K562 (cell line): ENCODE measurements around the gene NRM. TPM values are rescaled to one million over a fixed set of nuclear protein-coding genes. Genes with fewer than 3 reads are reported as not detected.
A peak's percentile ranks its signal among the peaks of the same experiment; 100 is the strongest.

ENCODE experiments used
- BCLAF1 ChIP-seq, 2 experiments: fragments of 450-650 bp in 1 of 2; IDR thresholded peaks; 2 replicates each; pipeline ENCODE4 v1.6.1; 2011 to 2017; ENCODE audit warnings: low read depth in 2 of 2, antibody characterized with exemption in 1 of 2, borderline replicate concordance in 1 of 2, low read length in 1 of 2, mild to moderate bottlenecking in 1 of 2, mixed read lengths in 1 of 2; ENCODE audit not compliant: control insufficient read depth in 1 of 2
- CCAR2 ChIP-seq: fragments of 200-400 bp; formaldehyde crosslinking; IDR thresholded peaks from 2 replicates; pipeline ENCODE4 v1.6.1; 2017; ENCODE audit warnings: mild to moderate bottlenecking, low read depth, low read length
- CCNT2 ChIP-seq: IDR thresholded peaks from 2 replicates; pipeline ENCODE4 v1.6.1; 2011; ENCODE audit warnings: borderline replicate concordance, low read depth, mild to moderate bottlenecking, moderate library complexity, mixed read lengths, low read length; ENCODE audit not compliant: insufficient read length; ENCODE audit errors: extremely low read depth
- CXXC5 ChIP-seq: fragments of 250-450 bp; sonication (Bioruptor Pico); IDR thresholded peaks from 2 replicates; pipeline ENCODE4 v1.8.0; 2022; ENCODE audit warnings: inconsistent platforms, mild to moderate bottlenecking, moderate library complexity
- HDGF ChIP-seq: fragments of 450-650 bp; IDR thresholded peaks from 2 replicates; pipeline ENCODE4 v1.6.1; 2016
- HLTF ChIP-seq: fragments of 450-650 bp; IDR thresholded peaks from 2 replicates; pipeline ENCODE4 v1.6.1; 2016
- MAZ ChIP-seq, 2 experiments: fragments of 450-650 bp in 1 of 2; sonication (generic) in 1 of 2; formaldehyde crosslinking; IDR thresholded peaks in 1 of 2; conservative IDR thresholded peaks in 1 of 2; 2 replicates each; pipeline versions ENCODE4 v1.4.0 to v1.5.0; 2020; ENCODE audit warnings: mild to moderate bottlenecking in 1 of 2, missing genetic modification reagents in 1 of 2
- MLLT1 ChIP-seq, 2 experiments: fragments of 450-650 bp; IDR thresholded peaks; 2 replicates each; pipeline ENCODE4 v1.6.1; 2016
- PATZ1 ChIP-seq: fragments of 250-450 bp; sonication (Bioruptor Pico); IDR thresholded peaks from 2 replicates; pipeline ENCODE4 v1.5.0; 2020; ENCODE audit warnings: mild to moderate bottlenecking, borderline replicate concordance
- PHB ChIP-seq: fragments of 250-450 bp; sonication (Bioruptor Pico); IDR thresholded peaks from 2 replicates; pipeline ENCODE4 v1.5.0; 2021
- PHF21A ChIP-seq: fragments of 450-650 bp; IDR thresholded peaks from 2 replicates; pipeline ENCODE4 v1.6.1; 2017; ENCODE audit warnings: low read depth, borderline replicate concordance
- PKNOX1 ChIP-seq: fragments of 450-650 bp; IDR thresholded peaks from 2 replicates; pipeline ENCODE4 v1.6.1; 2016
- PML ChIP-seq: IDR thresholded peaks from 2 replicates; pipeline ENCODE4 v1.6.1; 2012; ENCODE audit warnings: low read length, inconsistent platforms
- POLR2G ChIP-seq: fragments of 200-400 bp; formaldehyde crosslinking; IDR thresholded peaks from 2 replicates; pipeline ENCODE4 v1.6.1; 2017; ENCODE audit warnings: low read depth, mild to moderate bottlenecking, antibody characterized with exemption, low read length, moderate library complexity
- RNF2 ChIP-seq: sonication (generic); IDR thresholded peaks from 2 replicates; pipeline ENCODE4 v1.6.1; 2016
- SIN3A ChIP-seq, 2 experiments: fragments of 150-350 bp in 1 of 2; IDR thresholded peaks; 2 replicates each; pipeline ENCODE4 v1.6.1; 2011 to 2016; ENCODE audit warnings: borderline replicate concordance in 2 of 2, low read depth in 2 of 2, low read length in 2 of 2, mild to moderate bottlenecking in 2 of 2, moderate library complexity in 2 of 2; ENCODE audit not compliant: control insufficient read depth in 1 of 2
- TFAP4 ChIP-seq: sonication (generic); formaldehyde crosslinking; IDR thresholded peaks from 2 replicates; pipeline ENCODE4 v1.8.0; 2022; ENCODE audit warnings: missing genetic modification reagents, mild to moderate bottlenecking, moderate library complexity, borderline replicate concordance
- ZKSCAN1 ChIP-seq: fragments of 150-350 bp; IDR thresholded peaks from 2 replicates; pipeline ENCODE4 v1.6.1; 2016; ENCODE audit warnings: low read depth, low read length
- ZNF354B ChIP-seq: fragments of 250-450 bp; sonication (Bioruptor Pico); IDR thresholded peaks from 2 replicates; pipeline ENCODE4 v1.4.0; 2020
- ZNF583 ChIP-seq: fragments of 250-450 bp; sonication (Bioruptor Pico); IDR thresholded peaks from 2 replicates; pipeline ENCODE4 v1.4.0; 2020
- ZNF589 ChIP-seq: fragments of 200-800 bp; sonication (Bioruptor generic); IDR thresholded peaks from 2 replicates; pipeline ENCODE4 v1.6.1; 2016; ENCODE audit warnings: low read depth, missing genetic modification characterization, missing compliant biosample characterization
- ZZZ3 ChIP-seq: fragments of 450-650 bp; IDR thresholded peaks from 2 replicates; pipeline ENCODE4 v1.6.1; 2016; ENCODE audit warnings: antibody characterized with exemption, mild to moderate bottlenecking, moderate library complexity
- polyA plus RNA-seq, 8 experiments: library from polyadenylated mRNA; depleted of rRNA in 4 of 8; stranded (reverse) in 5 of 8; unstranded in 3 of 8; fragments of >200 nt; fragmentation: Nextera tagmentation in 2 of 8; fragmentation: Illumina TruSeq in 1 of 8; extraction: Ambion mirVana in 2 of 8; extraction: Trizol in 1 of 8; gene quantifications; 2 replicates each; pipeline versions ENCODE4 v1.2.1 to v1.2.3, GENCODE V29; 2011 to 2014; ENCODE audit warnings: inconsistent platforms in 1 of 8, missing spikeins in 1 of 8
- total RNA-seq, 7 experiments: library from RNA; depleted of rRNA in 6 of 7; stranded (reverse); fragments of >200 nt in 6 of 7; fragmentation: Illumina TruSeq in 2 of 7; extraction: Trizol in 2 of 7; gene quantifications; 2 replicates each; pipeline versions ENCODE4 v1.2.1 to v1.2.3, GENCODE V29; 2011 to 2021; ENCODE audit warnings: low replicate concordance in 1 of 7

NRM gene
- total and polyA plus RNA-seq, 9 of the 15 experiments (the other 6 are each of a cell fraction or from before 2014, with no cell fraction given) = 9.7 to 58.2 (median 18.1) TPM

- no peak for TF ChIP-seq PKNOX1
- no peak for TF ChIP-seq ZZZ3
- TF ChIP-seq ZKSCAN1 = no peak
- no peak for TF ChIP-seq PHF21A
- TF ChIP-seq ZNF583 (CRISPR knock-in tag) = no peak; the same call in 1 of the 2 replicates
- TF ChIP-seq MLLT1 (IDR thresholded peaks at IDR 0.05) = peak; percentile 24 to 27; a peak in 1 of 4 replicates
- TF ChIP-seq ZNF354B (CRISPR knock-in tag) = no peak
- TF ChIP-seq CCNT2 = no peak
- TF ChIP-seq MAZ (CRISPR knock-in tag; conservative IDR thresholded peaks at IDR 0.05 in 1 of 2, IDR thresholded peaks at IDR 0.05 in 1 of 2) = no peak
- 0 out of 2 replicates have a peak, but pooled peaks have one; percentile 63 for TF ChIP-seq PATZ1 (CRISPR knock-in tag)
- TF ChIP-seq HLTF = peak; percentile 46; the same call in 1 of the 2 replicates
- no peak for TF ChIP-seq PML
- TF ChIP-seq RNF2 = no peak
- TF ChIP-seq HDGF = no peak
- peak; percentile 86 for TF ChIP-seq PHB (CRISPR knock-in tag)
- TF ChIP-seq ZNF589 (CRISPR knock-in tag) = 0 out of 2 replicates have a peak, but pooled peaks have one; percentile 37
- no peak for TF ChIP-seq CCAR2
- TF ChIP-seq SIN3A (IDR thresholded peaks at IDR 0.05; ENCODE audit: borderline replicate concordance in 2 of 2, control insufficient read depth in 1 of 2, low read depth in 2 of 2, low read length in 2 of 2) = no peak
- TF ChIP-seq CXXC5 = no peak
- no peak for TF ChIP-seq TFAP4 (CRISPR knock-in tag)
- no peak for TF ChIP-seq BCLAF1 (IDR thresholded peaks at IDR 0.05; ENCODE audit: borderline replicate concordance in 1 of 2, control insufficient read depth in 1 of 2, low read depth in 2 of 2, low read length in 1 of 2)
- no peak for TF ChIP-seq POLR2G
These were observed 26.0 kb upstream of the NRM start (continued) for GRCh38 chr6:30716879-30717128.
